GM19351 (cell line): ENCODE measurements around the gene RBMS1.

ENCODE experiments used
- ATAC-seq: cut with Tn5 transposase; IDR thresholded peaks from one replicate; pipeline ENCODE4 v1.9.1; 2021; ENCODE audit warnings: mild to moderate bottlenecking, moderate library complexity; ENCODE audit not compliant: unreplicated experiment

Gene RBMS1

GRCh38 chr2:160389875-160390274 is 103.7 kb downstream of the RBMS1 start:
- no peak for ATAC-seq

- no peak for ATAC-seq
Measured at GRCh38 chr2:160388464-160389263, 104.9 kb downstream of the RBMS1 start.

GRCh38 chr2:160387558-160388262 is 105.9 kb downstream of the RBMS1 start:
- ATAC-seq: no peak

GRCh38 chr2:160384791-160385190 is 108.8 kb downstream of the RBMS1 start:
- ATAC-seq: no peak

GRCh38 chr2:160381425-160381951 is 112.1 kb downstream of the RBMS1 start:
- ATAC-seq: no peak

GRCh38 chr2:160380611-160381010 is 113.0 kb downstream of the RBMS1 start:
- ATAC-seq: no peak

- ATAC-seq: no peak
Measured at GRCh38 chr2:160380000-160380570, 113.5 kb downstream of the RBMS1 start.

- ATAC-seq: no peak
Measured at GRCh38 chr2:160379399-160379798, 114.2 kb downstream of the RBMS1 start.

GRCh38 chr2:160377204-160377995 is 116.2 kb downstream of the RBMS1 start:
- no peak for ATAC-seq

GRCh38 chr2:160376576-160376975 is 117.0 kb downstream of the RBMS1 start:
- no peak for ATAC-seq

- no peak for ATAC-seq
Measured at GRCh38 chr2:160375802-160376469, 117.7 kb downstream of the RBMS1 start.

- no peak for ATAC-seq
Measured at GRCh38 chr2:160375037-160375436, 118.6 kb downstream of the RBMS1 start.

GRCh38 chr2:160373666-160374065 is 119.9 kb downstream of the RBMS1 start:
- no peak for ATAC-seq

GRCh38 chr2:160373263-160373662 is 120.3 kb downstream of the RBMS1 start:
- no peak for ATAC-seq

- no peak for ATAC-seq
Measured at GRCh38 chr2:160372585-160372984, 121.0 kb downstream of the RBMS1 start.

- no peak for ATAC-seq
Measured at GRCh38 chr2:160372010-160372356, 121.6 kb downstream of the RBMS1 start.

- ATAC-seq: no peak
Measured at GRCh38 chr2:160371251-160372009, 122.2 kb downstream of the RBMS1 start.

GRCh38 chr2:160368988-160369930 is 124.3 kb downstream of the RBMS1 start:
- no peak for ATAC-seq

GRCh38 chr2:160367887-160368286 is 125.7 kb downstream of the RBMS1 start:
- no peak for ATAC-seq
